ENCODE measurements around the gene MGLL.

The MGLL gene

DNA sequence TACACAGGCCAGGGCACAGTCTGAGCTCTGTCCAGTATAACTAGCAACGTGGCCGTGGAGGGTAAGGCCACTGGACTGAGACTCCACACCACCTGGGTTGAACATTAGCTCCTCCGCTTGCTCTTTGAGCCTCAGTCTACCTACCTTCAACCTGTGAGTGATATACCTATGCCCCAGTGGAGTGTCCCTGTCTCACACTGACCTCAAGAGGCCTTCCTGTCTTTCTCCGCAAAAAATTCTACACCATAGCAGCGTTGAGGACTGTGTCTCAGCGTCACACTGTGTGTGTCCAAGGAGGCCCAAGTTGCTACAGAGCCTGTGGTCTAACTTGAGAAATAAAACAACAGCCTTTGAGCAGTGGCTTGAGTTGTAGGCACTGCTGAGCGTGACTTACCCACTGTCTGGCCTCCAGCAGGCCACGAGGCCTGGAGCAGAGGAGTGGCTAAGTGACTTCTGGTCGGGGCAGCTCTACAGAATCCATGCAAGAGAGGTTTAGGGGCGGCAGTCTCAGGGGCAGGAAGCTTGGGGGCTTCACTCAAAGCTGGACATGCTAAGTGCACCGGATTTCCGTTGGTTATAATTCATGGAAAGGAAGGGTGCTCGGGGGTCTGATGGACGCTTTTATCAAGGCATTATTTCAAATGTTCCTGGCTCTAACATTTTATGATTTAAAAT, 2.0 kb upstream of the MGLL start:
- H3K4me1 Mint-ChIP-seq: peaks cover 30% of the 10 kb centered on the region
- peaks cover under 1% of the 10 kb centered on the region for H3K36me3 Mint-ChIP-seq (ENCODE audit: low read depth)
- H3K27ac Mint-ChIP-seq: peak overlapping the region in 1 of 3 experiments; percentile 48
- TF ChIP-seq, protein P1, sequence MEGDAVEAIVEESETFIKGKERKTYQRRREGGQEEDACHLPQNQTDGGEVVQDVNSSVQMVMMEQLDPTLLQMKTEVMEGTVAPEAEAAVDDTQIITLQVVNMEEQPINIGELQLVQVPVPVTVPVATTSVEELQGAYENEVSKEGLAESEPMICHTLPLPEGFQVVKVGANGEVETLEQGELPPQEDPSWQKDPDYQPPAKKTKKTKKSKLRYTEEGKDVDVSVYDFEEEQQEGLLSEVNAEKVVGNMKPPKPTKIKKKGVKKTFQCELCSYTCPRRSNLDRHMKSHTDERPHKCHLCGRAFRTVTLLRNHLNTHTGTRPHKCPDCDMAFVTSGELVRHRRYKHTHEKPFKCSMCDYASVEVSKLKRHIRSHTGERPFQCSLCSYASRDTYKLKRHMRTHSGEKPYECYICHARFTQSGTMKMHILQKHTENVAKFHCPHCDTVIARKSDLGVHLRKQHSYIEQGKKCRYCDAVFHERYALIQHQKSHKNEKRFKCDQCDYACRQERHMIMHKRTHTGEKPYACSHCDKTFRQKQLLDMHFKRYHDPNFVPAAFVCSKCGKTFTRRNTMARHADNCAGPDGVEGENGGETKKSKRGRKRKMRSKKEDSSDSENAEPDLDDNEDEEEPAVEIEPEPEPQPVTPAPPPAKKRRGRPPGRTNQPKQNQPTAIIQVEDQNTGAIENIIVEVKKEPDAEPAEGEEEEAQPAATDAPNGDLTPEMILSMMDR (IDR thresholded peaks at IDR 0.05; ENCODE audit: unreplicated experiment in 3 of 3): no peak
- peaks cover 31% of the 10 kb centered on the region for H3K27me3 Mint-ChIP-seq (ENCODE audit: low read depth)
- H3K9me3 Mint-ChIP-seq: peaks cover 20% of the 10 kb centered on the region
- peak overlapping the region; percentile 77 to 87 (median 84) for H3K4me3 Mint-ChIP-seq

DNA sequence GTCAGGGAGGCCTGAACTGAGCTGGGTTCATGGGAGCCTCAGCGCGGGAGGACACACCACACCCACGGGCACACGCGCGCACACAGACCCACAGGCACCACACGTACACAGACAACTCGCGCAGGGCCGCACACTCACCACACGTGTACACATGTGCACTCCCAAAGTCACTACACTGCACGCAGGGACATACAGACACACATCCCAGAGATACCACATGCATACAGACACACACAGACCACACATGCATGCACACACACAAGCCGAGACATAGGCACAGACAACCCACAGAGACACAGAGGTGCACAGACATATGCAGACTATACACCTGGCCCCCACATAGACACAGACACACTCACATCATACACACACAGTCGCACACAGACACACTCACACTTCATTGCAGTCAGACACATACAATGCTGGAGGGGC, 1.1 kb upstream of the MGLL start:
- peak overlapping the region; percentile 33 to 76 (median 40) for H3K27ac Mint-ChIP-seq
- H3K4me3 Mint-ChIP-seq: peak overlapping the region; percentile 77 to 87 (median 84)
- TF ChIP-seq, protein P1 (IDR thresholded peaks at IDR 0.05; ENCODE audit: unreplicated experiment in 3 of 3): no peak
- H3K36me3 Mint-ChIP-seq (ENCODE audit: low read depth): no peaks in the 10 kb centered on the region
- H3K9me3 Mint-ChIP-seq: peaks cover 14% of the 10 kb centered on the region
- peaks cover 31% of the 10 kb centered on the region for H3K27me3 Mint-ChIP-seq (ENCODE audit: low read depth)
- peaks cover 30% of the 10 kb centered on the region for H3K4me1 Mint-ChIP-seq

DNA sequence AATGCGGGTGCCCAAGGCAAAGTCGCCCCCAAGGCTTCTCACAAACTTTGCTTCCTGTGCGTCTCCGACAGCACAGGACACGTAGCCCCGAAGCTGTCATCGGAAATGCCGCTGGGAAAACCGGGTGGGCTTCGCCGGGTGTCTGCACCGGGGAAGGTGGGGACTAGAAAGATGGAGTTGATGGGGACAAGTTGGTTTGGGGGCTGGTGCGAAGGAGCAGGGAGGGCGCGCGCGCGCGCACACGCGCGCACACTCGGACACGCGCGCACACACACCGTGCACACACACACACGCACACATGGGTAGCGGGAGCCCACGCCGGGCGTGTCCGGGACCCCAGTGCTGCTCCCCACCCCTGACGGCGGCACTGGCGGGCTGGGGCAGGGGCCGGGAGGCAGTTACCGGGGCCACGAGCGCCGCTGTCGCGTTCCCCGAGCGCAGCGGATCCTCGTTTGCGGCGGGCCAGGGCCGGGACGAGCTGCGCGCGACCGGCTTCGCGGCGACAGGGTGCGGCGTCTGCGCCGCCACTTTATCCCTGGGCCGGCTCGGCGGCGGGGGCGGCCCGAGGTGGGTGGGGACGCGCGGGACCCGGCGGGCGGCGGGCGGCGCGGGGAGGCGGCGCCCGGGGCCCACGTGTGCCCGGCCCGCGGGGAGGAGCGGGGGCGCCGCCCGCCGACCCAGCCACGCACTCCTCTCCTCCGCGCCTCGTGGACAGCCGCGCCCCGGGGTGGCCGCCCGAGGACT, 539 bp upstream of the MGLL start:
- Mint-ChIP-seq H3K36me3 (ENCODE audit: low read depth) (no peaks in the 10 kb centered on the region), H3K4me1 (peaks cover 30% of the 10 kb centered on the region), H3K9me3 (peaks cover 8% of the 10 kb centered on the region), H3K4me3 (peak overlapping the region; percentile 93 to 96 (median 95)), H3K27ac (peak overlapping the region; percentile 82 to 94 (median 91)), H3K27me3 (ENCODE audit: low read depth) (peaks cover 31% of the 10 kb centered on the region)
- TF ChIP-seq, protein P1 (IDR thresholded peaks at IDR 0.05; ENCODE audit: unreplicated experiment in 3 of 3): no peak

DNA sequence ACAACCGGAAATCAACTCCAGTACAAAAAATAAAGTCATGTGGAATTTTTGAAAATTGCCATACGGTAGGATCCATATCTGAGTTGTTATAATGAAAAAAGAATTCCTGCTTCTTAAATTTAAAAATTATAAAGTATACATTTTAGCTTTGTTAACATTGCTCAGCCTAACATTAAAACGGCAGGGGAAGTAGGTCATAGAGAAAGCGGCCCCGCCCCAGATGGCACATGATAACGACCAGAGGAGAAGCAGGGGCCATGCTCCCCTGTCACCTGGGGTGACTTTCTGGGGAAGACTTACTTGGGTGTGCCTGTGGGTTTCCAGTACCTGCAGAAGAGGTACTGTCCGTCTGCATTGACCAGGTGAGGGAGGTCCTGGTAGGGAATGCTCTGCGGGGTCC, 921 bp downstream of the MGLL start:
- H3K9me3 Mint-ChIP-seq: peaks cover 3% of the 10 kb centered on the region
- no peaks in the 10 kb centered on the region for H3K36me3 Mint-ChIP-seq (ENCODE audit: low read depth)
- H3K4me1 Mint-ChIP-seq: peaks cover 30% of the 10 kb centered on the region
- peak overlapping the region; percentile 82 to 94 (median 84) for H3K27ac Mint-ChIP-seq
- TF ChIP-seq, protein P1 (IDR thresholded peaks at IDR 0.05; ENCODE audit: unreplicated experiment in 3 of 3): no peak
- H3K4me3 Mint-ChIP-seq: peak overlapping the region; percentile 93 to 96 (median 95)
- peaks cover 31% of the 10 kb centered on the region for H3K27me3 Mint-ChIP-seq (ENCODE audit: low read depth)

DNA sequence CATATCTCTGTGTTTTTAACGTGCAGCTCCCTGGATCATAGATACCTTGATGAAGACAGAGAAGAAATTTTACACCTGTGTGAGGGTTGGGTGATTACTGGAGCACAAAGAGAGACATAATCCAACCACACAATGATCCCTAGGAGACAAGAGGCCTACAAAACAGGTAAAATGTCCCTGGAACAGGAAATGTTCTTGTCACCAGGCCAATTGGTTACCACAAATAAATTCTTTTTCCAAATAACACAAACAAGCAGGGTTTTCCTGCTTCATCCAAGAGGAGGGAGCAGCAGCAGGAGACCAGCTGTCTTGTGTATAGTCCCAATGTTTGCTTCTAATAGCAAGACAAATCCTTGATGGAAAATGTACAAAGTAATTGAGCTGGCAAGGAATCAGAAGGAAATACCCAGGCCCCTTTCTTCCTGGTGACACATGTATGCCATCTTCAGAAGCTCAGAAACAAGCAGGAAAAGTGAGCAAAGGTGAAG, 1.4 kb downstream of the MGLL start:
- Mint-ChIP-seq H3K4me3 (peak overlapping the region; percentile 61 to 96 (median 93)), H3K4me1 (peaks cover 31% of the 10 kb centered on the region), H3K36me3 (ENCODE audit: low read depth) (no peaks in the 10 kb centered on the region), H3K9me3 (peaks cover 3% of the 10 kb centered on the region), H3K27ac (peak overlapping the region; percentile 82 to 94 (median 84)), H3K27me3 (ENCODE audit: low read depth) (peaks cover 28% of the 10 kb centered on the region)
- TF ChIP-seq, protein P1 (IDR thresholded peaks at IDR 0.05; ENCODE audit: unreplicated experiment in 3 of 3): no peak
